NOMO-1 (cell line): ENCODE results near the gene COLEC11.

ENCODE experiments used
- DNase-seq, 2 experiments: peaks; one replicate each; lab custom pipeline; 2025; ENCODE audit not compliant: unreplicated experiment in 2 of 2; lab: John Stamatoyannopoulos, UW

The COLEC11 gene

DNA sequence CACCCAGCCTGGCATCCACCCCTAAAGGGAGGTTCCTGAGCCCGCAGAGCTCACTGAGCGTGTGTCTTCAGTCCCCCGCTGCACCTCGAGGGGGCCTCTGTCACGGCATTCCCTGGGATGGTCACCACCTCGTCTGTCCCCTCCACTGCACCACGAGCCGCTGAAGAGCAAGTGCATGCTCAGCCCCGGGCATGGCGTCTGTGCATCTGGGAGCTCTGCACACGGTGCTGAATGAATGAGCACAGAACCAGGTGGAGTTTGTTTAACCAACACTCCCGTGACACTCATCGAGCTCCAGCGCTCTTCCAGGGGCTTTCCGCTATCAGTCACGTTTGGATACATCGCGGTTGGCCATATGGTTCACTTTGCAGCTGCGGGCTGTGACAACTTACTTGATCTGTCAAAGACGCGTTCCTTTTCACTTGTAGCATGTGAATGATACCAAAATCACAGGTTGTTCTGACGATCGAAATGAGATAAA is 72.3 kb downstream of the COLEC11 start:
- no peak for DNase-seq

DNA sequence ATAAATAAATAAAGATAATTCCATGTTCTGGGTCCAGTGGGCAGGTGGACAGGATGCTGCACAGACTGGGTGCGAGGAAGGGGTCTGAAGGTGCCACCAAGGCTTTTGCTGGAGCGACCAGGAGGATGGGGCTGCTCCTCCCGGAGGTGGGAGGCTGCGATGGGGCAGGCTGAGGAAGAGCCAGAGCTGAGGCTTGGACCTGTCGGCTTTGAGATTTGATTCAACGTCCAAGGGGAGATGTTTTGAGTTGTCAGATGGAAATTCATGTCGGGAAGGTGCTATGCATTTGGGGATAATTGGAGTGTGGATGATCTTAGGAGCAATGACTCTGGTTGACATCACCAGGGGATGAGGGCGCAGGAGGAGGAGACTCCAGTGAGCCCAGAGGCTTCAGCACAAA is 74.7 kb downstream of the COLEC11 start:
- DNase-seq: no peak

DNA sequence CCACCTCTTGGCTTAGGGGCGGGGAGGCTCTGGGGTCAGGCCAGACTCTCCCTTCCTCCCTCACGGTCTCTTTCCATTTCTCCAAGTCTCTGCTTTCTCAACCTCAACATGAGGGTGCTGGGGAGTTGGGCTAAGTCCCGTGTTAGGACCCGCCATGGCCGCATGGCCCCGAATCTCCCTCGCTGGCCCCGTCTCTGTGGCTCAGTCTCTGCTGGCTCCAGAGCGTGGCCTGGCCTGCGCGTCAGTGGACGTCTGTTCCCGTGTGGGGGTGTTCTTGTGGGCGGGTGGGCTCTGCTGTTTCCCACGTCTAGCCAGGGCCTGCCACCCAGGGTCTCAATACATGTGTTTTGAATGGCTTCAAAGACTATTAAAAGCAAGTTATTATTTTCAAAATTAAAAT is 75.5 kb downstream of the COLEC11 start:
- DNase-seq: no peak

DNA sequence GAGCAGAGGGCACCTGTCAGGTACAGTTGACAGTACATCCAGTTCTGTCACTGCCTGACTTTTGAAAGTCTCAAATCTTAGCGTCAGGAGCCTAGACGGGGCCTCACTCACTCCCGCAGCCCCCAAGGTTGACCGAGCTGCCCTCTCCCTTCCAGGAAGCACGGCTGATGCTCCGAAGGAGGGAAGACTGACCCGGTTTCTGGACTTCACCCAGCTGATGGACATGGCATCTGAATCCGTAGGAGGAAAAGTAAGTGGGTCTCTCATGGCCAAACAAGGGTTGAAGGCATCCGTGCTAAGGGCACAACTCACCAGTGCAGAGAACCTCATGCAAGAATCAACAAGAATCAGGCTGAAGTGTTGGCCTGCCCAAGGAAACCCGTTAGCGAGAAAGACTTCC is 76.0 kb downstream of the COLEC11 start:
- no peak for DNase-seq

DNA sequence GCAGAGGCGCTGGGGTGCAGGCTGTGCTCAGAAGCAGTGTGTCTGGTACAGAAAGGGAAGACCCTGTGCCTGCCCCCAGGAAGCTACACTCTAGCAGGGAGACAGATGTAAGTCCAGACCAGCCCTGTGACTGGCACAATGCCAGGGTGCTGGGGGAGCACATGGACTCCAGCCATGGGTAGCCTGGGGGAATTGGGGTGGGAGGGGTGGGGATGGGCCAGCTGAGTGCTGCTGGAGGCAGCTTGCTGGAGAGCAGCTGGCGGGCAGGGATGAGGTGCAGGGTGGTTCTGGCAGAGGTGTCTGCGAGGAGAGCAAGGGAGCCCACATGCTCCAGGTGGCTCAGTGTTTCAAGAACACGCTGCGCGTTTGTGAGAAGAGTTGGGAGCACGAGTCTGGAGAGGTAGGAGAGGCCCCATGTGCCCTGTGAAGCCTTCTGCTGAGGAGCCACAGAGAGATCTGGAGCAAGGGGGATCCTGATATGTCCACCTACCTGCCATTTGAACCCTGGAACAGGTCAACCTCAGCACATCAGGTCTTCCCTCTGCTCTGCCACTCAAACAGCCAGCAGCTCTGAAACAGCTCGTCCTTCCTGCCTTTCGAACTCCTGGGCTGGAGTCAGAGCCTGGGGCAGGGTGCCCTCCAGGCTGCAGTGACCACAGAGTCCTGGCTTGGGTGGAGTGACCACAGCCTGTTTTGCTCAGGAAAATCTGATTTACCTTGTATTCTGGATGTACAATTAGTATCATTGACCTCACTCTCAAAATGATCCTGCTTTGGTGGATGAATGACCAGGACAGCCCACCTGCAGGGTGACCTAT is 78.2 kb downstream of the COLEC11 start:
- DNase-seq: no peak

DNA sequence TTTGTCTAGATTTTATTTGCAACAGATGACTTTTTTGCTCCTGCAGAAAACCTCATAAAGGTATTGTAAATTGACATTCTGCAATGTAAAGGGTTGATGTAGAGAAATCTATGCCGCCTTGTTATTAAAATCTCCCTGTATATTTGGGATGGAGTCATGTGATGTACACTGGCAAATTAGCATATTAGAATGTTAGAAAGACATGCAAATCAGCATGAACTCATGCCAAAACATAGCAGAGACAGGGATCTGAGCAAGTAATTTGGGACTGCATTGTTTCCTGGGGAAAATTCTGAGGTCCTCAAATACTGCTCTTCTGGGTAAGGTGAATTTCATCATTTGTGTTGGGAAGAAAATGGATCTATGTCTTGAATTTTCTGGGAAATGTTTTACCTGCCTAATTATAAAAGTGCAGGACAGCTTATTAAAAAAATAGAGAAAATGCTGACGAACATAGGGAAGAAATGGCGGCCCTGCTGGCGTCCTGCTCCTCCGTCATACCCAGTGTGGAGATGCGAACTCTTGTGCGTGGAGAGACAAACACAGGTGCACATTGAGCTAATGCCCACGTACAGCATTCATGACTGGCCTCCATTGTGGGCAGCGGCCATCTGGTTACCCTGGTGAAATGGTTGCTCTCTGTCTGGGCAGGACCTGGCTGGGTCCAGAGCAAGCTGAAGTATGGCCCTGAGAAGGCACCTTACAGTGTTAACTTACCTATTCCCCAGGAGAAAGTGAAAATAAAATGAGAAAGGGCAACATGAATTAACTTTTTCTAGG is 79.3 kb downstream of the COLEC11 start:
- no peak for DNase-seq

DNA sequence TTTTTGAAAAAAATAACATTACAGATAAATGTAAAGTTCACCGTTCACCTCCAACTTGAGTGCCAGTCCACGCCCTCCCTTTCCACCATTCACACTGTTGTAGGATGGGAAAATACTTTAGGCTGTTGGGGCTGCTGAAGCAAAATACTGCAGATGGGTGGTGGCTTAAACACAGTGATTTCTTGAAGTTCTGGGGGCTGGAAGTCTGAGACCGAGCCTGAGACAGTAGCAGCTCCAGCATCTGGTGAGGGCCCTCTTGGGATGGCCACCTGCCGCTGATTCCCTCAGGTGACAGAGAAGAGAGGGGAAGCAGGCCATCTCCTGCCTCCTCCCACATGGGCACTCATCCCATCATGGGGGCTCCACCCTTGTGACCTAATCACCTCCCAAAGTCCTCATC is 80.8 kb downstream of the COLEC11 start:
- DNase-seq: no peak

DNA sequence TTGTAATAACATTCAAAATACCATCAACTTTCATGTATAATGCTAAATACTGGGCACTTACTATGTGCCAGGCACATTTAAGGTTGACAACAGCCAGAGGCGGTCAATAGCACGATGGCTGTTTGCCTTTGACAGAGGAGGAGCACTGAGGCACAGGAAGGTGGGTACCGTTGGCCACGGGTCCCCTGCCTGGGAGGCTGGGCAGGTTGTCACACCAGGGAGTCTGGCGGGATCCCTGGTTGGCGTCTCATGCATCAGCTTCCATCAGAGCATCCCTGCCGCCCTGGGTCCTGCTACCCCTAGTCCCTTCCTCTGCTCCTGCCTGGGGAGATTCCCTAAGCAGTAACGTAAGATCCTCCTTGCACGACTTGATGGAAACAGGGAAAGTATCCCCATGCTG is 82.5 kb downstream of the COLEC11 start:
- no peak for DNase-seq

DNA sequence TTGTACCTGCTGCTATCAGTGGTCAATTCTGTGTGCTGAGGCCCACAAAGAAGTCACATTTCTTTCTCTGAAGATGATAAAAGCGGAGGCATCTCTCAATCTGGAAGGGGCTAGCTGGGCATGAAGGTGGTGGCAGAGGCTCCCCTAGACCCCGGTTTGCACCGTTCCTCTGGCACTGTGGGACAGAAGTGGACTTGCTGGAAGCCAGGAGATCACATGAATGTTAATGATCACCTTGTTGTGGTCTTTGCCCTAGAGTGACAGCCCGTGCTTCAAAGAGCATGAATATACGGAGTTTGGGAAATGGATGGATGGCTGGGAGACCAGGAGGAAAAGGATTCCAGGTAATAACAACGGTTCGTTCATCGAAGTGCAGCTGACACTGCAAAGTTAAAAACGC is 83.3 kb downstream of the COLEC11 start:
- DNase-seq: no peak

DNA sequence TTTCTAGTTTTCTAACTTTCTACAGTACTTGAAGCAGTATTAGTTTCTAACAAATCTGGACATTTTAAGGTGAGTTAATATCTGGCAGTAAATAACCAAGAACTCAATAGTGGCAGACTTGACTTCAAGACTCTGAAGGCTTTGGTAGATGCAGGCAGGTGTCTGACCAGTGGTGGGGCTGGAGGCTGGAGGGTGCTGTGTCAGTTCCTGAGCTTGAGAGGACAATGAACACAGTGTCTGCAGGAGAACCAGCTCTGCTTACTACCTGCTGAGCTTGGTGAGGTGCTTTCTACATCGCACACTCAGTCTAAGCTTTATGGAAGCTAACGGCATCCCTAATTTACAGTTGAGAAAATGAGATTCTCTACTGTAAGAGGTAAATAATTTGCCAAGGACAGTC is 84.3 kb downstream of the COLEC11 start:
- no peak for DNase-seq

DNA sequence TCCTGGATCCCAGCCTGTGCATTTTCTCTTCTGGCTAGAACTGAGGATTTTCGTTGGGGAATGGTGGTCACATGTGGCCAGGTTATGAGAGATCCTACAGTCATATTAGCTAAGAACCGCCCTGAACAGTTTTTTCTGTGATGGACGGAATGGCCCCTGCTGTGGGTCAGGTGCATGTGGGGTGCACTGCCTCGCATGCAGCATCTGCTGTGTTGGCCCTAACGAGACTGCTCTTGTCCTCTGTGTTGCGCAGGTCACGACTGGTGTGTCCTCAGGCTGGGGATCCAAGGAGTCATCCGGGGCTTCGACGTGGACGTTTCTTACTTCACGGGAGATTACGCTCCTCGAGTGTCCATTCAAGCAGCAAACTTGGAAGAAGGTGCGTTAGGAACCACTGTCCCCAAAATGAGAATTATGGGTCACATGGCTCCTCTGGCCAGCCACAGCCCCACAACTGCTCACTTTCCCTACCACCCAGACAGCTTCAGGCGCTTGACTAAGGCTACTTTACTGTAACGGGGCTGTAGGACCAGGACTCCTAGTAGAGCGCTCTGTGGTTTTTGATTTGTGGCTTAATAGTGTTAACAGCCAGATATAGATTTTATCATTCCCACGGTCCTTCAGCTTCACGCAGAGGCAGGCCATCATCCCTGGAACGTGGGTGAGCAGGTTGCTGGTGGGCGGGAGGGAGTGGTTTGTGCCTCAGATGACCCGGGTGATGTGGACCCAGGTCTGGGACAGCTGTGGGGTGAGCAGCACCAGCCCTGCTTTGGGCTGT is 84.9 kb downstream of the COLEC11 start:
- no peak for DNase-seq

DNA sequence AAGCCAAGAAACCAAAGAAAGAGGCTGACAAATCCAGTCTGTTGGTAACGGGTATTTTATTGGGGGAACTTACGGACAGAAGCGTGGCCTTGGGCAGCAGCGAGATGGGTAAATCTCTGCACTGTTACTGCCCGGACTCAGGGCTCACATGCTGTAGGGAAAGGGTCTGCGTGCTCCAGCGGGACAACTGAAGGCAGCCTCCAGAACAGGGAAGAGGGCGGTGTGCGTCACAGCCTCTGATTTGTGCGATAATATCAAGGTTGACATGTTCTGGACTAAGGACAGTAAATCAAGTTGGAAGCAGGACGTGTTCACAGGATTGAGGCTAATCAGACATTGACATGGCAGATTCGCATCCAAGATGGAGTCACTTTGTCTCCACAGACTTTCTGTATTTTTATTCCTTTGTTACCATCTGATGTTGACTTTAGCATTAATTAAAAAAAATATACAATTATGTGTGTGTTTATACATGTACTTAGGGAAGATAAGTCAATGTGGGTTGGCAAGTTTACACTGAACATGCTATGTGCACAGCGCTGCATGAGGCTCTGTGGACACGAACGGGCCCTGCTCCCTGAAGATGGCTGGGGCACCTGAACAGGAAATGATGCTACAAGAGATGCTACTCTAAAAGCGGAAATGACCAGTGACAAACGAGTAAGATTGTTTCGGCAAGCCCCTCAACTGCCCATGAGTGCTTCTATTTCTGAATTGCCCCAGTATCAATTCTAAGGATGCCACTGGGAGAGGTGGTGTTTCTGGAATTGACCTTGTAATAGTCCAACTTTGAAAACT is 85.8 kb downstream of the COLEC11 start:
- DNase-seq: no peak

DNA sequence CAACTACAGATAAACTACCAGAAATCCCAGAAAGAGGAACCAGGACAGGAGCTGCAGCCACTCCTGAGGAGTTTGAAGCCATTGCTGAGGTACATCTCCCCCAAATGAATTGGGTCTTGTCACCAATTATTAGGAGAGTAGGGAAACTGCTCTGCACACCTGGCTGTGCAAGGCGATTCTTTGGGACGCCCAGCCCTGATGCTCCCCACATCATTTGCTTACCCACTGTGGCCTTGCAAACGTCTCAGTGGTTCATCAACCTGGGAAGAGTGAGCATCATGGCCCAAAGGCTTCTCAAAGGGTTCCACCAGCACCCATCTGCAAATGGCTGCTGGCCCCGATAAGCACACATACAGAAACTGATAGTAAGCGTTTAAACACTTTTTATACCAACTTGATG is 86.7 kb downstream of the COLEC11 start:
- no peak for DNase-seq

DNA sequence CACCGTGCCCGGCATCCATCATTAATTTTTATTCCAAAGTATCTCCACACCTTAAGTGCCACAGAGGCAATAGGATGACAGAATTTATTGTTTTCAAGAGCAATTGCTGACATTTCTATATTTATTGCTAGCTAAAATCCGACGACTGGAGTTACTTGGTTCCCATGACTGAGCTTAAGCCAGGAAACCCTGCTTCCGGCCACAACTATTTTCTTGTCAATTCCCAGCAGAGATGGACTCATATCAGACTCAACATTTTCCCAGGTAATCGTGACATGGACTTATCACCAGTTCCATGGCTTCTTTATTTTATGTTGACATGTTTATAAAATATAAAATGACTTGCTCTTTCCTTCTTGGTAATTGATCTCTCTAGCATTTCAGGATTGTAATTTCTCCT is 87.9 kb downstream of the COLEC11 start:
- no peak for DNase-seq

DNA sequence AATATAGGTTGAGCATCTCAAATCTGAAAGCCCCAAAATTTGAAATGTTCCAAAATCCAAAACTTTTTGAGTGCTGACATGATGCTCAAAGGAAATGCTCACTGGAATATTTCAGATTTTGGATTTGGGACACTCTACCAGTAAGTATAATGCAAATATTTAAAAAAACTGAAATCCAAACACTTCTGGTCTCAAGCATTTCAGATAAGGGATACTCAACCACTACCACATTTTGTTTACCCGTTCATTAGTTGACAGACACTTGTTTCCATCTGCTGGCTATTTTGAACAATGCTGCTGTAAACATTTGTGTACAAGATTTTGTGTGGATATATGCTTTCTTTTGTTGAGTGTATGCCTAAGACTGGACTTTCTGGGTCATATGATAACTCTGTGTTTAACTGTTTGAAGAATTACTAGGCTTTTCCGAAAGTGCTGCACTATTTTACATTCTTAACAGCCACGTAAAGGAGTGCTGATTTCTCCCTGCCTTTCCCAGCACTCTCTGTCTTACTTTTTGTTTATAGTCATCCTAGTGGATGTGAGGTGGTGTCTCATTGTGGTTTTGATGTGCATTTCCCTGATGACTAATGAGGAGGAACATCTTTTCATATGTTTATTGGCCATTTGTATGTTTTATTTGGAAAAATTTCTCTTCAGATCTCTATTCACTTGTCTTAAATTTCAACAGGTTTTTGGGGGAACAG is 89.0 kb downstream of the COLEC11 start:
- no peak for DNase-seq

DNA sequence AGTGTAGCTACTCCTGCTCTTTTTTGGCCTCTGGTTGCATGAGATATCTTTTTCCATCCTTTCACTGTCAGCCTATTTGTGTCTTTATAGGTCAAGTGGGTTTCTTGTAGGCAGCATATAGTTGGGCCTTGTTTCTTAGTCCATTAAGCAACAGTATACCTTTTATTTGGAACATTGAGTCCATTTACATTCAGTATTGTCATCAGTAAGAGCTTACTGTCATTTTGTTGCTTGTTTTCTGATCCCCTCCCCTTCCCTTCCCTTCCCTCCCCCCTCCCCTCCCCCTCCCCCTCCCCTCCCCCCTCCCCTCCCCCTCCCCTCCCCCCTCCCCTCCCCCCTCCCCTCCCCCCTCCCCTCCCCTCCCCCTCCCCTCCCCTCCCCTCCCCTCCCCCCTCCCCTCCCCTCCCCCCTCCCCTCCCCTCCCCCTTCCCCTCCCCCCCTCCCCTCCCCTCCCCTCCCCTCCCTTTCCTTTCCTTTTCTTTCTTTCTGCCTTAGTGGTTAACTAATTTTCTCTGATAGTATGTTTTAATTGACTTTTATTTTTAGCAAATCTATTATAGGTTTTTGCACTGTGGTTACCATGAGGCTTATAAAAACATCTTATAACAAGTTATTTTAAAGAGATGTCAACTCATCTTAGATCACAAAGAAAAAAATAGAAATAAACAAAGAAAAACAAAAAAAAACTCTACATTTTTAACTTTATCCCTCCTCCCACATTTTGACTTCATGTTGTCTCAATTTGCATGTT is 95.3 kb downstream of the COLEC11 start:
- no peak for DNase-seq

DNA sequence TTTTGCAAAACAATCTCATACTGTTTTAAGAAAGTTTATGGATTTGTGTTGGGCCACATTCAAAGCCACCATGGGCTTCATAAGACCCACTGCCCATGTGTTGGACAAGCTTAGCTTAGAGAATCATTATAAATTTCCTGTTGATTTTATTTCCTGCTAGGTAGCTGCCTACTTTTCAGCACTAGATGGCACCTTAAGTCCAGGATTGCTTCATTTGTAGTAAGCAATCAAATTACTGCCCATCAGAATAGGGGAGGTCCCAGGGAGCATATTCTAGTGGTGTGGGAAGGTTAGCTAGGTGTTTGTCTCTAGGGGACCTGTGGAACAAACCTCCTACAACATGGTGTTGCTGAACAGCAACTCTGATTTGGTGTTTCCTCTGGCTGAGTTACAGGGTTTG is 97.5 kb downstream of the COLEC11 start:
- DNase-seq: no peak
